ENCODE results near the gene MPHOSPH6.

MPHOSPH6 gene

GRCh38 chr16:82175627-82176026, 5.6 kb upstream of the MPHOSPH6 start:
- TF ChIP-seq, protein P1, sequence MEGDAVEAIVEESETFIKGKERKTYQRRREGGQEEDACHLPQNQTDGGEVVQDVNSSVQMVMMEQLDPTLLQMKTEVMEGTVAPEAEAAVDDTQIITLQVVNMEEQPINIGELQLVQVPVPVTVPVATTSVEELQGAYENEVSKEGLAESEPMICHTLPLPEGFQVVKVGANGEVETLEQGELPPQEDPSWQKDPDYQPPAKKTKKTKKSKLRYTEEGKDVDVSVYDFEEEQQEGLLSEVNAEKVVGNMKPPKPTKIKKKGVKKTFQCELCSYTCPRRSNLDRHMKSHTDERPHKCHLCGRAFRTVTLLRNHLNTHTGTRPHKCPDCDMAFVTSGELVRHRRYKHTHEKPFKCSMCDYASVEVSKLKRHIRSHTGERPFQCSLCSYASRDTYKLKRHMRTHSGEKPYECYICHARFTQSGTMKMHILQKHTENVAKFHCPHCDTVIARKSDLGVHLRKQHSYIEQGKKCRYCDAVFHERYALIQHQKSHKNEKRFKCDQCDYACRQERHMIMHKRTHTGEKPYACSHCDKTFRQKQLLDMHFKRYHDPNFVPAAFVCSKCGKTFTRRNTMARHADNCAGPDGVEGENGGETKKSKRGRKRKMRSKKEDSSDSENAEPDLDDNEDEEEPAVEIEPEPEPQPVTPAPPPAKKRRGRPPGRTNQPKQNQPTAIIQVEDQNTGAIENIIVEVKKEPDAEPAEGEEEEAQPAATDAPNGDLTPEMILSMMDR (IDR thresholded peaks at IDR 0.05; ENCODE audit: low read depth, low read length) = no peak
- DNase-seq (ENCODE audit: extremely low read depth, low read depth) = no peak

- TF ChIP-seq, protein P1 (IDR thresholded peaks at IDR 0.05; ENCODE audit: low read depth, low read length) = no peak
- no peak for DNase-seq (ENCODE audit: extremely low read depth, low read depth)
These were observed 2.4 kb downstream of the MPHOSPH6 start for GRCh38 chr16:82167670-82168069.

DNA sequence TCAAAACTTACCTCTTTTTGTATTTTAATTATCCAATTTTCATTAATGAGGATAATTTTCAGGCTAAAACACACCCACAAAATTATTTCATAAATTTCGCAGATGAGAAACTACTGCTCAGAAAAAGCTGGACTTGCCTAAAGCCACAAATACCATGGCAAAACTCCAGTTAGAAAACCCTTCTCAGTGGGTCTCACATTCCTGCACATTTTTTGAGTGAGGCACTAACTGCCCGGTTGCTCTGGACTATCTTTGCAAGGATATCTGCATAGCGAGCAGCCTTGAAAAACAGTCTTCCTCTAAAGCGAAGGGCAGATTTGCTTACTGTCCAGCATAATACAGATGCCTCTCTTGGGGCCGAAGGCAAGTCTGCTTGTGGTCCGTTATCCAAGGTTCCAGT, 9.8 kb downstream of the MPHOSPH6 start:
- no peak for DNase-seq (ENCODE audit: extremely low read depth, low read depth)
- TF ChIP-seq, protein P1 (IDR thresholded peaks at IDR 0.05; ENCODE audit: low read depth, low read length) = no peak

DNA sequence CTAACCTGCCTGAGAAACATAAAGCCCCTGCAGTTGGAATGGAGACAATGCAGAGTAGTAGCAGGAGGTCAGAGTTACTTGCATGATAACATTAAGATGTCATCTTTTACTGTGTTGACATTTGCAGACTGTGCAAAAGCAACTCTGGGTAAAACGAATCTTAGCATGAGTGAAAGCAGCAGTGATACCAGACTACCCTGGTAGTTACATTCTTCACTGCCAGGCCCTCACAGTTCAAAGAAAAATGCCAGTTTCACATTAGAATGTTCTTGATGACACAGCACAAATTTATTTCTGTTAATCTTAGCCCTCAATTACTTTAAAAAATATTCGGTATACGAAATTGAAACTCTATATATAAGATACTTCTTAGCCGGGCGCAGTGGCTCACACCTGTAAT, 12.2 kb downstream of the MPHOSPH6 start:
- TF ChIP-seq, protein P1 (IDR thresholded peaks at IDR 0.05; ENCODE audit: low read depth, low read length) = no peak
- no peak for DNase-seq (ENCODE audit: extremely low read depth, low read depth)

DNA sequence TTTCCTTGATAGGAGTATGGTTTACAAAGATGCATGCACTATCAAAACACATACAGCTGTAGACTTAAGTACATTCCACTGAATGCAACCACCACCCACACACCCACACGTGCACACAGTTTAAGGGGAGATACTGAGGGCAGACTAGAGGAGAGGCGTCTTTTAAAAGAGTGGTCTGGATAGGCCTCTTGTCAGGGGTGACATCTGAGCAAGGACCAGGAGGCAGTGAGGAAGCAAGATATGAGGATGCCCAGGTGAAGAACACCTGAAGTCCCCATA, 12.6 kb downstream of the MPHOSPH6 start:
- DNase-seq (ENCODE audit: extremely low read depth, low read depth) = no peak
- TF ChIP-seq, protein P1 (IDR thresholded peaks at IDR 0.05; ENCODE audit: low read depth, low read length) = no peak

- peak; percentile 47 for DNase-seq (ENCODE audit: extremely low read depth, low read depth)
- TF ChIP-seq, protein P1 (IDR thresholded peaks at IDR 0.05; ENCODE audit: low read depth, low read length) = no peak
These were observed 13.1 kb downstream of the MPHOSPH6 start for GRCh38 chr16:82156761-82157533.

- DNase-seq (ENCODE audit: extremely low read depth, low read depth) = no peak
- TF ChIP-seq, protein P1 (IDR thresholded peaks at IDR 0.05; ENCODE audit: low read depth, low read length) = no peak
These were observed 17.3 kb downstream of the MPHOSPH6 start for GRCh38 chr16:82152641-82153112.
